NCI-H1092 (cell line): ENCODE results near the gene DOCK9.

Experiments used
- DNase-seq: peaks from one replicate; lab custom pipeline; 2025; lab: John Stamatoyannopoulos, UW

DOCK9 gene

DNA sequence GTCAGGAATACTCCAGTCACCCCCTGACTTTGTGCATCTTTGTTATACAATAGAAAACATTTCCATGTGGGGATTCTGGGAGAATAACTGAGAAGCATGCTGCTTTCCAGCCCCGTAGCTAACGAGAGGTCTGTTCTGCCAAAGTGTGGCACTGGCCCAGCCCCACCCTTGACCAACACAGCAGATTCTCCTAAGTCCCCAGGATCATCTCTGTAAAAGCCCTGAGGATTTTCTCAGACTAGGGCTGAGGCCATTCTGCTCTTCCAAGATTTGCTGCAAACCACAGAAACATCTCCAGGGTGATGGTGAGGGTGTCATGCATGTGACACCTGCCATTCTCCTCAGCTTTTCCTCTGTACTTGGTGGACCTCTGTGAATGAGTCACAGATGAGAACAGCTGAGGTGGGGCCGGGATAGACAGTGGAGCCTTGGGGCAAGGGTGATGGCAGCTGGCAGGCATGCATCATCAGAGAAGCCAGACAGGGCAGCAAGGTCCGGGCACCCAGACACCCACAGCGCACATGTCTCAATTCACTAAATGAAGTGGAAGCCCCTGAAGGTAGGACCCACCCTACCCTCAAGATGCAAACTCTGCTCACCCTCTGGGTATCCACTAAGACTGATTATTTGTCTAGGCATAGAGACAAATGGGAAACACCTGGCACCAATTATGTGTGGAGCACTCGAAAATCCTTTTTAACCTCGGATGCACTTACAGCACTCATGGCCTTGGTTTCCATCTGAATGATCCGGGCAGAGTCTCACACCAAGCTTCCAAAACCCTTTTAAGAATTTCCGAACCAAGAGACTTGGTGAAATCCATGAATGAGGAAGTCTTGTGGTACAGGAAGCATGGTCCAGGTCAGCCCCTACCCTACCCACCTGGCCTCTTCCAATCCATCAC, 20.1 kb upstream of the DOCK9 start:
- DNase-seq: no peak

DNA sequence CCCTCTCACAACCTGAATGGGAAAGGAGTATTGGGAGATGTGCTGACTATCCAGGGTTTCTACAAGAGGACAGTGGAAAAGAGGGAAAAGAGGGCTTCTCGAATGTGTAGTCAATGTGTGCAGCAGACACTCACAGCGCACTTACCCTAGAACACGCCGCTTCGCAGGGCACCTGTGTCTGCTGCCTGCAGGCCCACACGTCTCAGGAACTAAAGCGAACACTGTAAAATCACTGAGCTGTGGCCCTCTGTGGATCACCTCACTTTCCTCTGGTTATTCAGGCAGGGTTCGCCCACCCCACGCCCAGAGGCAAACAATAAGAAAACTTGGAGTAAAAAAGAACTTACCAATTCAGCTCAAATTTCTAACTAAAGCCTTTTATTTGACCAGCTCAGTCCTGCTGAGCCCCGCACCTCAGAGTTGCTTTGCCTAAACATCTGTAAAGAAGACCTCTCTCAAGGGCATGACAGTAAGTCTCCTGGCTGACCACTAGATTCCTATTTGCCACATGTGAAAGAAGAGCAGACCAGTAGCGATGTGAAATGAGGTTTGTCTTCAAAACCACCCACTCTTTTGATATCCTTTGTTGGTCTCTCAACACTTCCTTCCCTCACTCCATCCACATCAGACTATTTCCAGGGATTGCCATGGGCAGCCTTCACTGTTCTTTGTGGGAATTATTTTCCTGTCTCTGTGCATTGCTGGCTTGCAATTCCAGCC, 19.3 kb upstream of the DOCK9 start:
- no peak for DNase-seq

DNA sequence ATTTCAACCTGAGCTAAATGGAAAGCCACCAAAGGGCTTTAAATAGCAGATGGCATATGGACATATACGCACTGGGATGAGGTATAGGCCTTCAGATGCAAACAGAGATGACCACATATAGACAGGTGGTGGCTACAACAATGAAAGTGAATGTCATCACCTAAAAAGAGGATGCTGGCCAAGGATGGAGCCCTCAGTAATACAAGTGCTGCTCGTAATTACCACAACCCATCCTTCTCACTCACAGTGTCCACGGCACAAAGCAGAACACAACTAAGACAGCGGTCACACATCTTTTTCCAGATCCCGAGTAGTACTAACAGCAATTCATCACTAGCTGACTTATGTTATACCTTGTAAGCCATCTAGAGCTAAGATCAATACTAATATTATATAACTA, 18.2 kb upstream of the DOCK9 start:
- DNase-seq: no peak

DNA sequence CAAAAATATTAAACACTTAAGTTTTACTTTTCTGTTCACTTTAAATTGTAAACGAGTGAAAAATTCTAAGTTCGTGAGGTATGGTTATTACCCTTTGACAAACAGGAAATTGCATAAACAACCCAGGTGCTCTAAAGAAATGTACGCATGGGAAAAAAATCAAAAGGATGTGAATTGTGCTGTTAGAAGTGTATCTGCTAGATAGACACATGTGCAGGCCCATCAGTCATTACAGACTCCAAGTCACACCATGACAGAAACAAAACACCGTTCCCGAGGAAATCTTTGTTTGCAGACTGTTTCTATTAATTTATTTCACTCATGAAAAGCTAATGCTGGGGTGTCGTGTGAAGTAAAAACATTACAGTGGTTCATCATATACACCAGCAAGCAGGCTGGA, 17.0 kb upstream of the DOCK9 start:
- no peak for DNase-seq

DNA sequence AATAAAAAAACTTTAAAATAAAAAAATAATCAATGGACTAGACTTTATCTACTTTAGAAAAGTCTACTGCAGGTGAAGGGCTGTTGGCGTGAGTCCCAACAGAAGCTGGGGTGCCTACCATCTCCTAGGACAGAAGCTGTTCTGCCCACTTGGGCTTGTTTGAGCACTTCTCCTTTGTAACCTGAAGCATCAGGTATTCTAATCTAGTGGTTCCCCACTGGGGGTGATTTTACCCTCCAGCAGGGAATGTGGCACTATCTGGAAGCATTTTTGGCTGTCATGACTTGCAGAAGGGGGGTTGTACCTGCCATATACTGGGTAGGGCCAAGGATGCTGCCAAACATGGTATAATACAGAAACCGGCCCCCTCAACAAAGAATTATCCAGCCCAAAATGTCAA, 16.2 kb upstream of the DOCK9 start:
- DNase-seq: no peak

DNA sequence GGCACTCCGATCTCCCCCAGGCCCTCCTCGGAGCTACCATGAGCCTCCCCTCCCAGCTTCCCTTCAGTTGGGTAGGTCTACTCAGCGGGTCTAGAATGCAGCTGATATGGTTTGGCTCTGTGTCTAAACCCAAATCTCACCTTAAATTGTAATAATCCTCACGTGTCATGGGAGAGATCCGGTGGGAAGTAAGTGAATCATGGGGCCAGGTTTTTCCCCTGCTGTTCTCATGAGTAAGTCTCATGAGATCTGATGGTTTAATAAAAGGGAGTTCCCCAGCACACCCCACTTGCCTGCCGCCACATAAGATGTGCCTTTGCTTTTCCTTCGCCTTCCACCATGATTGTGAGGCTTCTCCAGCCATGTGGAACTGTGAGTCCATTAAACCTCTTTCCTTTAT, 14.5 kb upstream of the DOCK9 start:
- no peak for DNase-seq

DNA sequence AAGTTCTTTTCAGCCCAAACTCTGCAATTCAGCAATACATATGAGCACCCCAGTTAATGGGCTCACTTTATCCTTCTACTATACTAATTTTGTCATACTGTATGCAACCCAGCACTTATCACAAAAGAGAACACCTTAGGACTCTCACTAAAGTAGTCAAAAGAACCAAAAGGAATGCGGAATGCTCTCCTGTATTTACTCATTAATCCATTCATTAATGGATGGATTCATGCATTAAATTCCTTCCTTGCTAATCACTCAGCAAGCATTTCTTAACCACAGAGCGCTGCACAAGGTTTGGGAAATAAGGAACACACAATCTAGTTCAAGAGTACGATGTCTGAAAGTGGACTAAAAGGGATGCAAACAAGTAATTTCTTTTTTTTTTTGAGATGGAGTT, 12.8 kb upstream of the DOCK9 start:
- no peak for DNase-seq

DNA sequence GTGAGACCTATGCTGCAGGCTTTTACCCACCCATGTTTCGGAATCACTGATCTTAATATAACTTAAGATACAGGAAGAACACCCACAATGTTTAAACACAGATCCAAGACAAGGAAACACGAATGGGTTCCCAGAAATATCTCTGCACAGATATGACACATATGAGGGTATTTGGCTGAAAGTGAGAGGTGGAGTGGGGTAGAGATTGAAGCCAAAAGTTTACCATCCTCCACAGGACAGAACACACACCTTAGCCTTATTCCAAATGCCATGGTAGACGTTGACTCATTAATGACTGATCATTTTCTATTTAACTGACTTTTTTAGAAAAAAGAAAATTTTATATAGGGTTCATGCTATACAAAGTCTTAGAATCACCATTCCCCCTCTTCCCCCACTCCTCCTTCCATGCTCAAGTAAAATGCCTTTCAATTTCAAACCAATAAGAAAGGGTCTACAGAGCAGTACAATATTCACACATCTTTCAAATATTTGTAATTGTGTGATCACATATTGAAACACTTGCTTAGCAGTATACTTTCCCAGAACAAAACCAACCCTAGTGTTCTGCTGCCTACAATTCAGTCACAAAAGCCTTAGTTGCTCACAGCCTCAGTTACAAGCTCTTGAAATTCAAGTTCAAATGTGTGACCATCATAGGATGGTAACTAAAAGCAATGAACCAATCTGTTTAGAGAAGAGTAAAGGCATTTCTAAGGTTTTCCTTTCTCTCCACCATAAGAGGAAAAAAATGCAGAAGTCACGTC, 11.8 kb upstream of the DOCK9 start:
- no peak for DNase-seq

DNA sequence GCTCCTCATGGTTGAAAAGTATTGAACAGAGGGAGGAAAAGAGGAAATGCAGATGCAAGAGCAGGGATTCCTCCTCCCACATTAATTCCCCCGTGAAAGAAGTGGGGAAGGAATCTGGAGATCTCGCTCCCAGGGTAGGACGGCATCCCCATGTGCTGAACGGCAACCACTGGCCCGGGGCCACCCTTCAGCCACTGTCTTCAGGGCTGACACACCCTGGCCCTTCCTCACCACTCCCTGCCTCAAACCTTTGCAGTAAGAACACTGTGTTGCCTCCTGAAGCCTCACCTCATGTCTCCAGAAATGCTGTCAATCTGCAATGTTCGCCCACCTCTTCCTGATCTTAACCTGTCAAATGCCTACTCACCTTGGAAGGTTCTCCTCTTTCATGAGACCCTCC, 10.9 kb upstream of the DOCK9 start:
- no peak for DNase-seq

DNA sequence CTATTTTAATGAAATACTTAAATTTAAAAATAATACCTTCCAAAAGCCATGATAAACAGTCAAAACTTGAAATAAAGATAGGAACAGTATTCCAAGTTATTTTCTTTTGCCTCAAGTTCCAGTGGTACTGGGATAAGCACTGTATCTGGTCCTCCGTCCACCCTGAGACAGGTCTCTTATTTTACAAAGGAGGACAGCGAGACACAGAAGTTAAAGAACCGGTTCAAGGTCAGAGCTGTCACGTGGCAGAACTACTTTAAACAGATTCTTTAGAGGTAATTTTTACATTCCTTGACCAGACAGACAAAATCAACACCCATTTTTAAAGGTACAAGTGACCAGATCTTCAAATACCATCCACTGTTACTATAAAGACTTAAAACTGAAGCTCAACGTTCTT, 10.4 kb upstream of the DOCK9 start:
- DNase-seq: no peak

DNA sequence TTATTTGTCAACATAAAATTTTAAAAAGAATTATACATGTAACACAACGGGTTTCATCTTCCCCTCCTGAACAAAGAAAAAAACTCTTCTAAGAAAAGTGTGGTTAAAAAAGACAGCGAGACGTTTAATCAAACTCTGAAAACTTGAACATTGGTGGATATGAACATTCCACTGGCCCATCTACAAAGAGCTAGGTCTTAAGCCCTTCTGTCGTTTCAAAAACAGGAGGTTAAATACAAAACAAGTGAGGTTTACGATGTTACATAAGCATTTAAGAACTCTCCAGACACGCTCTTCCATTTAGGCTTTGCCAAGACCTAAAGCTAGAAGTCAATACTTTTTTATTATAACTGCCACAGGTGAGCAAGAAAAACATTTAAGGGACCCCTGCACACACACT, 9.4 kb upstream of the DOCK9 start:
- no peak for DNase-seq

DNA sequence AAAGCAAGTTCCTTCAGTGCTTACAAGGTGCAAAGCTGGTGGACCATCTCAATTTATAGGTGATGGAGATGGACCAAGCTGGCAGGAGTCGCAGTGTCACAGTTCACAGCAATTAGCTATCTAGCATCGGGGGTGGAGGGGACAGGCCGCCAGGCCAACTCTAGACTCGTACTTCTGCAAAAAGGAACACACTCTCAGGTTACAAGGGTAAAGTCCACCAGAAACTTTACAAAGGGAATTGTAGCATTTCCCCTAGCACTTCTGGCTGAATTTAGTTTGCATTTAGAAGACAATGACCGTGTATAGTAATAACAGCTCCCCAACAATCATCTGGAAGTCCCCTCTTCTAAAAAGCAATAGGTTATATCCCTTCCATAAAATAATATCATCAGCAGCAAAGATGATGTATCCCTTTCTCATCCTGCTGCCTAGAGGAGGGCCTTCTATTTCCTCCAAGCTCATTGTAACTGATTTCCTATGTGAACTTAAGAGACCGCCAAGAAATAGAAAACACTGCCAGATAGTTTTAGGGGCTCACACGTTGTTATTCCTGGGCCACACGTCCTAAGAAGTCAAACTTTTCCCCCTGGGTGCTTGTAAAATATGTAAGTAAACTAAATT, 8.5 kb upstream of the DOCK9 start:
- DNase-seq: no peak

DNA sequence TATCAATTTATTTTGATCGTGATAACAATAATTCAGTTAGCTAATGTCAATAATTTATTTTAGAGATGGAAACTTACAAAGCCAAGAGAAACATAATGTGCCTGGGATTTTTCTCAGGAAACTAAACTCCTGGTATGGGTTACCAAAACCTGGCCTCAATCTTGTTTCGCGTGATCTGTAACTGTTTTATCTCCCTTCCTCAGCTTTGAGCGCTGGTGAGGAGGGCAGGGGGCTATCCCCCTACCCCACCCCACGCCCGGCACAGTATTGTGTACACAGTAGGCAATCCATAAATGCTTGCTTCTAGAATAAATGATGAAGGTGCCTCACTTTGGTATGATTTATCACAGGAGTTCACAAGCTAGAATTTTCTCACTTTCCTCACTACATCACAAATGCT, 7.7 kb upstream of the DOCK9 start:
- DNase-seq: no peak

DNA sequence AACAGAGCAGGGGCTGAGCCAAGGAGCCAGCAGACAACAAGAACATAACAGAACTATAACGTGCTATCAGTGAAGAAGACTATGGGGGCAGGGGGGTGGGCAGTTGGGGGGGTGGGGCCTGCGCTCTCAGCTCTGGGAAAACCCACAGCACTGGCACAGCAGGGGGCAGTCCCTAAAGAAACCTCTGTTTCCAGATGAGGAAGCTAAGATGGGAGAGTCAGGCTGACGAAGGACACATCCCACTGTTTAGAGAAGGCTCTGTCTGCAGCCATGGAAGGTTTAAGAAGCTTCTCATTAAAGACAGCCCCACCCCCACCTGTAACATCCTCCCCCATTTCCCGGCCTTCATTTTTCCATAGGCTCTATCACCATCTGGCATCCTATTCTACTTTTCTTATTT, 7.1 kb upstream of the DOCK9 start:
- no peak for DNase-seq

DNA sequence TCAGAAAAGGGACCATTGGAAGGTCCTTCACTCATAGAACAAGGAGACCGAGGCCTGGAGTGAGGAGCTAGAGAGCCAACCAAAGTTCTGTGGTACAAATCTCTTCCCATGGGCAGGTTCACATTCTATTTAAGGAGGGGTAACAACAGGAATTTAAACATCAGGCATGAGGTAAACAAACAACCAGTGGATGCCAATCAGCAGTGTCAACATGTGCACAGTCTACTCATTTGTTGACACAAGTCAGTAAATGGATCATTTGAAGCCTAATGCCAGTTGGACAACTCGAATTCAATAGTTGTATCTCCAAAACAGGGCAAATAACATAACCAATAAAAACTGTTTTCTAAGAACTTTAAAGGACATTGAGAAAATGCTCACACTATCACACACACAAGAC, 6.3 kb upstream of the DOCK9 start:
- DNase-seq: no peak

DNA sequence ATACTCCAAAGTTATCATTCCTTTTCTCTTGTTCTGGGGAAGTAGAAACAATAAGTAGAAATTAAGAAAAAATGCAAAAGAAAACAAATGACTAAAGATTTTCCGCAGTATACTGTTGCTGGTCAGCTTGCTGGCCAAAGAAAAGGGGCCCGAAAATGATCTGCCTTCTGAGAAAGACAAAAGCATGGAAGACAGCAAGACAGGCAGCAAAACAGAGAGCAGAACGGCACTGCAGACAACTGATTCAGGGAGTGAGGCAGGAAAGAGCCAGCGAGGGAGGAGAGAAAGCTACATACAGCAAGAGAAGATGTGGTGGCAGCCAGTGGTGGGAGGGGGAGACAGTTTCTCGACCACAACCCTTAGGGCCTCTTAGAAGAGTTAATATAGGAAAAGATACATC, 5.3 kb upstream of the DOCK9 start:
- DNase-seq: no peak

DNA sequence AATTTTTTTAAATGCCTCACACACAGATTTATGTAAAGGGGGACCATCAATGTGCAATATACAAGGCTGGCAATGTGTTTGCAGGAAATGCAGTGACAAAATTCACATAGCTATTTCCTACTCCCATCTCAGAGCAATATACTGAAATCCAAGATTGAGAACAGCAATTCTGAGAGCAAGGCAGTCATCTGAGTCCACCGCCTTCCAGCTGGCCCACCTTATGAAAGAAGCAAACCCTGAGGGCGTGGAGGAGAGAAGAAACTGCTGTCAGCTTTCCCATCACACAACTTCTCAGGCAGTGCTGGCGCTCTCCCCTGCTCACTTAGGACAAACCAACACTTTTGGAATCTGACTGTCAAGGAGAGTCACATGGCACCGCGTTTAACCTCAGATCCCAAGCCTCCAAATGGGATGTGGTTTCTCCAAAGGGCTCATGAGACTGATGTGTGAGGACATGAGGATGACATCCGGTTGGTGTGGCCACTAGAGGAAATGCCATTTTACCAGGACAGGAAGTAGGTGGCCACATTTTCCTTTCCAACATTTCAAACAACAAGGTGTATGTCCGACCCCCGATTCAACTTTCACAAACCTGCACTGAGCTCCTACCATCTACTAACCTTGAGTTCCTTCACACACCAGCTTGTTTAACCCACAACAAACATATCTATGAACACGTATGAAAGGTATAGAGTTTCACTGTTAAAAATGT, 3.7 kb upstream of the DOCK9 start:
- no peak for DNase-seq

DNA sequence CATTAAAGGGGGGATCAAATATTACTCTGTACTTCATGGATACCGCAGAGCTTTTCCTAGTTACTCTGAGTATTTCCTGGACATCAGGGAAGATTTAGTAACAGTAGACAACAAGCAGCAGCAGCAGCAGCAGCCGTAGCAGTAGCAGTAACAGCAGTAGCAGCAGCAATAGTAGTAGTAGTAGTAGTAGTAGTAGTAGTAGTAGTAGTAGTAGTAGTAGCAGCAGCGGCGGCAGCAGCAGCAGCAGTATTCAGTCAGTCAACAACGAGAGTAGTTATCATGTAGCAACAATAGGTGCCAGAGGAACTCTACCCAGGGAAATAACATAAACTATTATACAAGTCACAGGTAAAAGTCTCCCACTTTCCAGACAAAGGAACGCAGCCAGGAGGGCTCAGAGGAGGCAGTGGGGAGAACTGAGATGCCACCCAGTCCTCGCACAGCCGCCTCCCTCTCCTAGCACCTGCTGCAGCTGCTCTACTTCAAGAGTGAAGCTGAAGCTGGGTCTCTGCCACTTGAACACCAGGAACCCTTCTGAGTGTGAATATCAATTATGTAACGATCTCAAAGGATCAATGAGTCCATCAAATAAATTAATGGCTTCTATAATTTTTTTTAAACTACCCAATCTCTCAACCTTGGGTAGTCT, 1.3 kb upstream of the DOCK9 start:
- DNase-seq: no peak

DNA sequence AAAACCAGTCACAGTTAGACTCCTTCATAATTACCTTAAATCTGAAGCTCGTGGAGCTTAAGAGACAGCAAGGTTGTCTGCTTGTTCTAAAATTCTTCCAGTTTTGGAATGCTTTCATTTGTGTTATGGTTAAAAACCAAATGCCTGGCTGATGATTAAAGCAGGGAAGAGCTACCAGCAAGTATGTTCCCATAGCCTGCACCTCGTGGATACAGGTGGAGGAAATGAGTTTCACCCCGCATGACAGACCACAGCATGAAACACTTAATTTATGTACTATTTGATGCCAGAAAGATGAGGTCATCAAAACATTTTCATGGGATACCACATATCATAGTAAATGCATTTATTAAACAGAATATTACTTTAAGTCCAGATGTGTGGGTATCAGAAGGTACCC, 416 bp upstream of the DOCK9 start:
- no peak for DNase-seq

DNA sequence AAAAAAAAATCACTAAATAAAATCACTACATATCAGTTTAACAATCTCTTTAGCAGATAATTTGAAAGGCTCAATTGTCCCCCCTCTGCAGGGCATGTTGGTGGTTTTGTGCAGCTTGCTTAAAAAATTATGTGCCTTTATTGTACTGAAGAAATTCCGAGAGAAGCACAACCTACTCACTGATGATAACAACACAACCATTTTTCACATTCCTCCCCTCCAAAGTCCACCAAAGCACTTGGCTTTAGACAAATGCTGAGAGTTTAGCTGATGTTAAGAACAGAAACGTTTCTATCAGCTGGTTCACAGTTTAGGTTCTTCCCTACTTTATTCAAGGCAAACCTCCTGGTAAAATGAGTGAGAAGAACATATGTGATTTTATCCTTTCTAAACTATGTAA, 923 bp downstream of the DOCK9 start:
- no peak for DNase-seq

DNA sequence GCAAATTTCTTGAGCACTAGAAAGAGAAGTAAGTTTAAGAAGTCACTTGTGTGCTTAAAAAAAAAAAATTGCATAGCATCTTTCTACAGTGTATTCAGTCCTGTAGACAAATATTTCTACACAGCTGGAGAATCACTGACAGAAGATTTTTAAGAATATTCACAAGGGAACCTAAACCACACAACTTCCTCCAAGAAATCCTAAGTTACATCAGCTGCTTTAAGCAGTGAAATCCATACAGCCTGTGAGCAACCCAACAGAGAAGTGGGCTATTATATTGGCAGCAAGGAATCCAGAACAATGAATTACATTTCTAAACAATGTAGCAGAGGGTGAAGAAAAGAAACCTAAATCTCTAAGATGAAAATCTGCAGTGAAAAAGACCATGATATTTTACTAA, 1.5 kb downstream of the DOCK9 start:
- DNase-seq: no peak
